ENCODE data around the gene CACNA2D4.

DNA sequence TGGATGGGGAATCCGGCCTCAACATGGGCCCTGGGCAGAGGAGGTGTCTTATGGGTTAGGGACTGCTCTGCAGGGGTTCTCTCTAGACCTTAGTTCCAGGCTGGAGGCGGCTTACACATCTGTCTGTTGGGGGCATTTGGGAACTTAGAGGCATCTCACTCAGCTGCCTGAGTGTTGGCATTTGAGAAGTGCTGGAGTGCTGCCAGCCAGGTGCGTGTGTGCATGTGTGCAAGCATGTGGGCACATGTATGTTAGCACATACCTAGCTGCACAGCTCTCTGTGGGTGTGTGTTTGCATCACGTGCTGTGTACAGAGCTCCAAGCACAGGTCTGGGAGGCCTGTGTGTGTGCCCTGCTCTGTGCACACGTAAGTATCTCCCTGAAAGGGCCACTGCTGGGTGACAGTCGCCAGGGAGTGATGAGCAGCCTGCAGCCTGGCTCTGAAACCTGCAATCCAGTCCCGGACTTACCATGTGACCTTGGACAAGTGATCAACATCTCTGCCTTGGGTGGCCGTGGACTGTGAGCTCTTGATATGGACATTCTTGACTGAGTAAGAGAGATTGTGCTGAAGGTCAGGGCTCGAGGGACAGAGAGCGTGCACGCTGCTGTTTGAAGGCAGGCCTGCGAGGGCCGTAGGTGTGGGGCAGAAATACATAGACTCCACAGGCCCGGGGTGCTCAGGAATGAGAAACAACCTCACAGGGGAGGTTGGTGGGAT lies 92.9 kb downstream of the CACNA2D4 start:
- TF ChIP-seq, protein P1, sequence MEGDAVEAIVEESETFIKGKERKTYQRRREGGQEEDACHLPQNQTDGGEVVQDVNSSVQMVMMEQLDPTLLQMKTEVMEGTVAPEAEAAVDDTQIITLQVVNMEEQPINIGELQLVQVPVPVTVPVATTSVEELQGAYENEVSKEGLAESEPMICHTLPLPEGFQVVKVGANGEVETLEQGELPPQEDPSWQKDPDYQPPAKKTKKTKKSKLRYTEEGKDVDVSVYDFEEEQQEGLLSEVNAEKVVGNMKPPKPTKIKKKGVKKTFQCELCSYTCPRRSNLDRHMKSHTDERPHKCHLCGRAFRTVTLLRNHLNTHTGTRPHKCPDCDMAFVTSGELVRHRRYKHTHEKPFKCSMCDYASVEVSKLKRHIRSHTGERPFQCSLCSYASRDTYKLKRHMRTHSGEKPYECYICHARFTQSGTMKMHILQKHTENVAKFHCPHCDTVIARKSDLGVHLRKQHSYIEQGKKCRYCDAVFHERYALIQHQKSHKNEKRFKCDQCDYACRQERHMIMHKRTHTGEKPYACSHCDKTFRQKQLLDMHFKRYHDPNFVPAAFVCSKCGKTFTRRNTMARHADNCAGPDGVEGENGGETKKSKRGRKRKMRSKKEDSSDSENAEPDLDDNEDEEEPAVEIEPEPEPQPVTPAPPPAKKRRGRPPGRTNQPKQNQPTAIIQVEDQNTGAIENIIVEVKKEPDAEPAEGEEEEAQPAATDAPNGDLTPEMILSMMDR (IDR thresholded peaks at IDR 0.05): no peak
- TF ChIP-seq EP300 (IDR thresholded peaks at IDR 0.05): no peak

All from sigmoid colon (tissue), 4 donors.